GM21529 (cell line): ENCODE measurements around the gene PTGFRN.

Source experiments
- ATAC-seq: cut with Tn5 transposase; IDR thresholded peaks from one replicate; pipeline ENCODE4 v1.9.1; 2021; ENCODE audit not compliant: unreplicated experiment

The PTGFRN gene

DNA sequence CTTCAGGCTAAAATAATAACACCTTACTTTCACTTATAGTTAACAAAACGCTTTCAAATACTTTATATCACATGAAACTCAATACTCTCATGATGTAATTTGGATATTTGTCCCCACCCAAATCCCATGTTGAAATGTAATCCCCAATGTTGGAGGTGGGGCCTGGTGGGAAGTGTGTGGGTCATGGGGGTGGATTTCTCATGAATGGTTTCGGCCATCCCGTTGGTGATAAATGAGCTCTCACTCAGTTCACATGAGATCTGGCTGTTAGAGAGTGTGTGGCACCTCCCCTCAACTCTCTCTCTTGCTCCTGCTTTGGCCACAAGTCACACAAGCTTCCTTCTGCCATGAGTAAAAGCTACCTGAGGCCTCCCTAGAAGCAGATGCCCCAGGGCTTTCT lies 22.5 kb upstream of the PTGFRN start:
- no peak for ATAC-seq

DNA sequence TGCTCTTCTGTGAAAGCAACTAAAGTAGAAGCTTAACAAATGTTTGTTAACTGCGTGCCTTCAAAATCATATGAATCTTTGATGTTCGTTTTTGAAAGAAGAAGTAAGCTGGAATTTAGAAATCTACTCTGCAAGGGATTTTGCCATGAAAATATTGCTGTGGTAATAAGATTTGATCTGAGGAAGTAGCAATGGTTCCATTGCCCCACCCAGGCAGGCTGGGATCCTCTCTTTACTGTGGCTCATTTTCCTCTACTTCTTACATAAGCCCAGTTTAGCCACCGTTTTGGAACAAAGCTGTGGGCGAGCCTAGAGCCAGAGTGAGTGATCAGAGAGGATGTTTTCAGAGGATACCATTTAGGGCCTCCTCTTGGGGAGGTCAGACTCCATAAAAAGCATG lies 20.3 kb upstream of the PTGFRN start:
- no peak for ATAC-seq

GRCh38 chr1:116891396-116892079 lies 18.2 kb upstream of the PTGFRN start:
- ATAC-seq, result no peak

DNA sequence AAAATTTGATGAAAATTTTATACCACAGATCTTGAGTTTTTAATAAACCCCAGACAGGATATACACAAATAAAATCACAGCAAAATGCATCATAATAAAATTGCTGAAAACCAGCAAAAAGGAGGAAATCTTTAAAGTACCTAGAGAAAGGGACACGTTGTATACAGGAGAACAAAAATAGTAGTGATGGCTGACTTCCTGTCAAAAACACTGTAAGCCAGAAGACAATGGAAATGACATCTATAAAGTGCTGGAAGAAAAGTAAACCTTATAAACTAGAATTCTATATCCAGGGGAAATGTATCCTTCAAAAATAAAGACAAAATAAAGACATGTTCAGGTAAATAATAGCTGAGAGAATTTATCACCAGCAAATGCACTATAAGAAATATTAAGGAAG lies 14.6 kb upstream of the PTGFRN start:
- no peak for ATAC-seq

DNA sequence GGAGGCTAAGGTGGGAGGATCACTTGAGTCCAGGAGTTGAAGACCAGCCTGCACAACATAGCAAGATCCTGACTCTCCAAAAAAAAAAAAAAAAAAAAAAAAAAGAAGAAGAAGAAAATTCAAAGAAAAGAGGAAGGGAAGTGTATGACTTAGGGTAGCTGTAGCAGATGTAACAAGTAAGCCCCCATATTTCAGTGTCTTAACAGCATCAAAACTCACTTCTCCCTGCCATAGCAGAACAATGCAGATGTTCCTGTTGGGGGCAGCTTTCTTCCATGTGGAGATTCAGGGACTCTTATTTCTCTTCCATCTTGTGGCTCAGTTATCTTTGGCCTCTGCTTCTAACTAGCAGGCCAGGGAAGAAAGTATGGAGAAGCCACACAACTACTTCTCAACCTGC lies 10.2 kb upstream of the PTGFRN start:
- no peak for ATAC-seq

GRCh38 chr1:116900471-116901365 lies 9.0 kb upstream of the PTGFRN start:
- no peak for ATAC-seq

GRCh38 chr1:116902027-116902426 lies 7.7 kb upstream of the PTGFRN start:
- ATAC-seq, result no peak

GRCh38 chr1:116902723-116903383 lies 6.9 kb upstream of the PTGFRN start:
- ATAC-seq, result no peak

DNA sequence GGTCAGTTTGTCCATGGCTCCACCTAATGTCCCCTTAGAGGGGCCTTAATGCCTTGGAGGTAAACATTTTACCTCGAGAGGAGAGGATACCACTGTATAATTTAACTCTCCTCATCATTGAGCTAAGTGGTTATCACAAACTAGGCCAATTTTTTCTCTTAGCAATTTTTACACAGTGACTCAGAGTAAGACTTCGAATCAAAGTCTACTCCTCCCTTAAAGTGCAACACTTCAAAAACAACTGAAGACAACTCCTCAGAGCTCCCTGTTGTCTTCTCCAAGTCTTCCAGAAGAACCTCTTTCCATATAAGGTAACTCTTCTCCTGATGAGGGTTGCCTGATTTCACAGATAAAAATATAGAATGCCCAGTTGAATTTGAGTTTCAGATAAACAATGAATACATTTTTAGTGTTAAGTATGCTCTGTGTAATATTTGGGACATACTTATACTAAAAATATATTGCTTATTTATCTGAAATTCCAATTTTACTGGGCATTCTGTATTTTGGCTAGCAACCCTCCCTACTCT lies 4.9 kb upstream of the PTGFRN start:
- no peak for ATAC-seq

DNA sequence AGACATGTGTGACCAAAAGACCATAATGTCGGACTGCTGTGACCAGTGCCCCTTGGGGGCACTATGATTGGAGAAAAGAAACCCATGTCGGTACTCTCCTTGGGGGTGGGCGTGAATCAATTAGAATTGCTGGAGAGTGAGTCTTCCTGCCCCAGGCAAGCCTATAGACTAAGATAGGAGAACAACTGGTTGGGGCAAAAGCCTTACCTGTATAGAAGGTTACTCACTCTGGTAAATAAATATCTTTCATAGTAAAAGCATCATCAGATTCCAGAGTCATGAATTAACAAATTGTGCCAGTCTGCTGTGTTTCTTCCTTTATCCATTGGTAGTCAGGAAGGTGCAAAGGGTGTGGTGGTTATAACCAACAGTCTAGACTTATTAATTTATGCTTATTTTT lies 2.9 kb upstream of the PTGFRN start:
- no peak for ATAC-seq

DNA sequence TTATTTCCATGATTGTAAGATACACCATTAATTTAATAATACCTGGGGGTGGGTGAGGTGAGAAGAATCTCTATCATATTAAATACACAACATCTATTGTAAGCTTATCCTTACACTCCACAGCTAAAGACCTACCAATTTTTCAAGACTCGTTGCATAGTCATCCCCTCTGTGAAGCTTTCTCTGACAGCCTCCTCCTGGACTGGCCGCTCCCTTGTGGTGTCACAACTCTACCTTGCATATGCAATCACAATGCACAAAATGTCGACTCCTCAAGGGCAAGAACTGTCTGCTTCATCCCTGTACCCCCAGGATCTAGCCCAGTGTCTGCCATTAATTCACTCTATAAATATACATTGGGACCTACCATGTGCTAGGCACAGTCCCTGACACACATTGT lies 2.4 kb upstream of the PTGFRN start:
- no peak for ATAC-seq

DNA sequence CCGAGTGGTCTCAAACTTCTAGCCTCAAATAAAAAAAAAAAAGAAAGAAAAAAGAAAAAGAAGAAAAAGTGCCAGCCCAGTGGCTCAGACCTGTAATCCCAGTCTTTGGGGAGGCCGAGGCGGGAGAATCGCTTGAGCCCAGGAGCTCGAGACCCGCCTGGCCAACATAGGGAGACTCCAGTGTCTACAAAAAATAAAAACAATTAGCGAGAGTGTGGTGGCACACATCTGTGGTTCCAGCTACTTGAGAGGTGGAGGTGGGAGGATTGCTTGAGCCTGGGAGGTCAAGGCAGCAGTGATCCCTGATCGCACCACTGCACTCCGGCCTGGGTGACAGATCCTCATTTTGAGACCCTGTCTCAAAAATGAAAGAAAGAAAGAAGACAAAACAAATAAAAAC lies 1.4 kb upstream of the PTGFRN start:
- ATAC-seq, result no peak

GRCh38 chr1:116908820-116909511 lies 750 bp upstream of the PTGFRN start:
- no peak for ATAC-seq

GRCh38 chr1:116910379-116911187 lies 867 bp downstream of the PTGFRN start:
- no peak for ATAC-seq

- no peak for ATAC-seq
Measured at GRCh38 chr1:116911188-116911553, 1.5 kb downstream of the PTGFRN start.

DNA sequence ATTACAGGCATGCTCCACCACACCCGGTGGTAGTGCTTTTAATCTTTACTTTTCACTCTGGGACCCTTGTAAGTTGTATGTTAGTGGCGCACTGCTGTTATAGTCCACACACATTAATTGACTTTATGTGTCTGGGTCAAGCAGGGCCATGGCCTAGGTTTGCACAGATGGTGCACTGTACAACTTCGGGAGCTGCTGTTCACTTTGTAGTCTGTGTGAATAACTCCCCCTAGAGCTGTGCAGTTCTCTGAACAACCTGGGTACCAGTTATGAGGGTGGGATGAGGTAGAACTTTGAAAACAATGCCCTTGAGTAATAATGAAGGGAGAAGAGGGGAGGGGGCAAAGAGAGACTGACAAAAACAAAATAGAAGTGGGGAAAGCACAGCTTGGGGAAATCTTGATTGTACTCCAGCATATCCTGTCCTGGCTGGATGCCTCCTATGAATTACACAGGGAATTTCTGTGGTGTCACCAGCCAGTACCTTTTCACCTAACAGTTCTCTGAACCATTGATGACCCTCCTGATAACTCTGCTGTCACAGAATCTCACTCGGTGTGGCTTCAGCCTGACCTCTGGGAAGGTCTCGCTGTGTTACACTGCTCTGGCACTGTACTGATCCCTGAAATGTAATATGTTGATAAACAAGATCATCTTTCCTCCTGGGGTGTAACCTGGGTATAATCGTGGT lies 2.2 kb downstream of the PTGFRN start:
- no peak for ATAC-seq

DNA sequence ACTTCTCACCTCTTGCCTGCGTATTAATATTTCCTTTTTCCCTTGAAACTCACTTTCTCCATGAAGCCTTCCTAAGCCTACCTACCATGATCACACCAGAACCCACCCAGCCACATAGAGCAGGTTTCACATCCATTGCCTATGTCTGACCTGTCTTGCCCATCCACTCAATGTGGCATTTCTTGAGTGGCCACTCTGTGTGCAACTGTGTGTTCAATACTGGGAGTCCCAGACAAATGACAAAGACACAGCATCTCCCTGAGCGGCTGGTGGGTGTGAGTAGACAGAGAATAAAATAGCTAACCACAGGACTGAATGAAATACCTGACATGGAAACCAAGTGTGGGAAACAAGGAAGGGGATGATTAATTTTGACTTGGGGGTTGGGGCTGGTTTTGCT lies 3.1 kb downstream of the PTGFRN start:
- no peak for ATAC-seq

- no peak for ATAC-seq
Measured at GRCh38 chr1:116913941-116914340, 4.2 kb downstream of the PTGFRN start.

DNA sequence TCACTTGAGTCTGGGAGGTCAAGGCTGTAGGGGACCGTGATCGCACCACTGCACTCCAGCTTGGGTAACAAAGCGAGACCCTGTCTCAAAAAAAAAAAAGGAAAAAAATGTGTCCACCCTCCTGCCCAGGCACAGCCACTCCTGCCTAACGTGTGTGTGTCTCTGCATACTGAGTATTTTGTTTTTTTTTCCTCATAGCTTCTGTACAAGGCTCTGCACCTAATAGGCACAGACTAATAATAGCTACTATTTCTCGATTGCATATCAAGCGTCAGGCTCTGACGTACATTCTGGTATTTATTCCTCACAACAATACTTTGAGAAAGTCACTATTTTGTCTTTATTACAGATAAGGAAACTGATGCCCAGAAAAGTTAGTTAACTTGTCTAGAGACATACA lies 5.0 kb downstream of the PTGFRN start:
- no peak for ATAC-seq
